WERI-Rb-1 (cell line): ENCODE data around the gene UGT2B7.
"Not testable (repeated sequence)": the region's sequence is repeated elsewhere in the genome, so short reads cannot be mapped to it uniquely, and the experiment has no call there.

Experiments used
- DNase-seq: peaks from one replicate; pipeline ENCODE4 v3.0.0-alpha.2; 2020
- H3K27ac ChIP-seq: fragments of 250-450 bp; sonication (Bioruptor Pico); 2 replicates; pipeline ENCODE4 v1.5.1; 2020; ENCODE audit warnings: mild to moderate bottlenecking, moderate library complexity
- H3K27me3 ChIP-seq: fragments of 250-450 bp; sonication (Bioruptor Pico); 2 replicates; pipeline ENCODE4 v1.5.1; 2021; ENCODE audit warnings: mild to moderate bottlenecking, low read depth, moderate library complexity; ENCODE audit not compliant: insufficient read depth, severe bottlenecking
- H3K36me3 ChIP-seq: fragments of 250-450 bp; sonication (Bioruptor Pico); 2 replicates; pipeline ENCODE4 v1.5.1; 2020; ENCODE audit warnings: mild to moderate bottlenecking, moderate library complexity
- H3K4me3 ChIP-seq: 2 replicates; pipeline ENCODE4 v1.5.1; 2011; ENCODE audit warnings: low read depth, mild to moderate bottlenecking, control low read depth, low read length
- H3K9me3 ChIP-seq: fragments of 250-450 bp; sonication (Bioruptor Pico); 2 replicates; pipeline ENCODE4 v1.5.1; 2021; ENCODE audit warnings: mild to moderate bottlenecking, moderate library complexity; ENCODE audit not compliant: severe bottlenecking
- CTCF ChIP-seq: IDR thresholded peaks from 2 replicates; pipeline ENCODE4 v1.5.1; 2011; ENCODE audit warnings: low read depth, mild to moderate bottlenecking, control low read depth, inconsistent platforms, low read length

The UGT2B7 gene

GRCh38 chr4:69092980-69093568, 3.2 kb upstream of the UGT2B7 start:
- H3K9me3 ChIP-seq = no peaks in the 10 kb centered on the region
- no peak for TF ChIP-seq CTCF
- no peak overlapping the region for H3K4me3 ChIP-seq
- no peak for DNase-seq
- no peak overlapping the region for H3K27ac ChIP-seq
- H3K36me3 ChIP-seq = no peaks in the 10 kb centered on the region
- H3K27me3 ChIP-seq = no peaks in the 10 kb centered on the region

GRCh38 chr4:69093681-69094080, 2.6 kb upstream of the UGT2B7 start:
- Histone ChIP-seq H3K9me3 (no peaks in the 10 kb centered on the region), H3K36me3 (no peaks in the 10 kb centered on the region), H3K27ac (no peak overlapping the region), H3K4me3 (no peak overlapping the region), H3K27me3 (no peaks in the 10 kb centered on the region)
- no peak for TF ChIP-seq CTCF
- DNase-seq = no peak

DNA sequence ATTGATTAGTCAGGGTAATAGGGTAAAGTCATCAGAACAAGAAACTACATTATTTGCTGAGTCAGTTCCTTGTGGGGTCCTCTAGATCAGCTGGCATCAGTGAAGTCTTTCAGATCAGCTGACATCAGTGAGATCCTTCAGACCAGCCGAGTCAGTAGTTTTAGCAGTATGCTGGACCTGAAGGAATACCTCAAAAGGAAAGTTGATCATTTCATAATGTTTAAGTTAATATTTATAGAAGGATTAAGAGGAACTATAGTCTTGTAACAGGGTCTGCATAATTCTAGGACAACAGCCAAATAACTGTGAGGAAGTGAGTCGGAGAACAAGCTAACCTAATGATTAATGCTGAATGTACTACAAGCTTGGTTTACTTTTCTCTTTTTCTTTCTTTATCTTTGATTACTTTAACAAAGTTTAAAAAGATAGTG, 958 bp upstream of the UGT2B7 start:
- TF ChIP-seq CTCF = no peak
- no peaks in the 10 kb centered on the region for H3K36me3 ChIP-seq
- no peak overlapping the region for H3K27ac ChIP-seq
- H3K4me3 ChIP-seq = no peak overlapping the region
- no peak for DNase-seq
- no peaks in the 10 kb centered on the region for H3K9me3 ChIP-seq
- H3K27me3 ChIP-seq = no peaks in the 10 kb centered on the region

- H3K9me3 ChIP-seq = no peaks in the 10 kb centered on the region
- TF ChIP-seq CTCF = no peak
- no peak overlapping the region for H3K27ac ChIP-seq
- no peaks in the 10 kb centered on the region for H3K36me3 ChIP-seq
- no peak for DNase-seq
- H3K27me3 ChIP-seq = no peaks in the 10 kb centered on the region
- H3K4me3 ChIP-seq = no peak overlapping the region
Observed at GRCh38 chr4:69096810-69097209, 536 bp downstream of the UGT2B7 start.

- TF ChIP-seq CTCF = no peak
- DNase-seq = no peak
- H3K9me3 ChIP-seq = no peaks in the 10 kb centered on the region
- H3K4me3 ChIP-seq = no peak overlapping the region
- H3K27me3 ChIP-seq = no peaks in the 10 kb centered on the region
- no peaks in the 10 kb centered on the region for H3K36me3 ChIP-seq
- H3K27ac ChIP-seq = no peak overlapping the region
Observed at GRCh38 chr4:69098470-69098869, 2.2 kb downstream of the UGT2B7 start.

DNA sequence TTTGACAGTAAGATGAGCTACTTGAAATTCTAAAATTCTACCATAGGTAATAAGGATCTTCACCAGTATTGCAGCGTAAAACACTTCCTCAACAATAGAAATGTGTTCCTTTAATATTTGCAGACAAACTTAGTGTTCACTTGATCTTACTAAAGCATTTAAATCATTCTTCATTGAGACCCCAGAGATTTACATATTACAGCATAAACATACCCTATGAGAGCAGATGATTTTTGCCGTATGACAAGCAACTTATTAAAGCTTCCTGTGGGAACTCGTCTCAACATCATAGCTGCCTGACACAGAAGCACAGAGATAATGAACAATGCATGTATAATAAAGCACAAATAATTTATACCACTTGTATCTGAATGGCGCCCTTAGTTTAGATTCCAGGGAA, 3.6 kb downstream of the UGT2B7 start:
- no peaks in the 10 kb centered on the region for H3K27me3 ChIP-seq
- no peaks in the 10 kb centered on the region for H3K36me3 ChIP-seq
- H3K27ac ChIP-seq = no peak overlapping the region
- no peak overlapping the region for H3K4me3 ChIP-seq
- DNase-seq = no peak
- no peaks in the 10 kb centered on the region for H3K9me3 ChIP-seq
- no peak for TF ChIP-seq CTCF

GRCh38 chr4:69102668-69103067, 6.4 kb downstream of the UGT2B7 start:
- H3K9me3 ChIP-seq, H3K27me3 ChIP-seq, DNase-seq, H3K4me3 ChIP-seq, H3K36me3 ChIP-seq, H3K27ac ChIP-seq: not testable (repeated sequence)
